ENCODE data around the gene ABCB10.

Gene ABCB10

DNA sequence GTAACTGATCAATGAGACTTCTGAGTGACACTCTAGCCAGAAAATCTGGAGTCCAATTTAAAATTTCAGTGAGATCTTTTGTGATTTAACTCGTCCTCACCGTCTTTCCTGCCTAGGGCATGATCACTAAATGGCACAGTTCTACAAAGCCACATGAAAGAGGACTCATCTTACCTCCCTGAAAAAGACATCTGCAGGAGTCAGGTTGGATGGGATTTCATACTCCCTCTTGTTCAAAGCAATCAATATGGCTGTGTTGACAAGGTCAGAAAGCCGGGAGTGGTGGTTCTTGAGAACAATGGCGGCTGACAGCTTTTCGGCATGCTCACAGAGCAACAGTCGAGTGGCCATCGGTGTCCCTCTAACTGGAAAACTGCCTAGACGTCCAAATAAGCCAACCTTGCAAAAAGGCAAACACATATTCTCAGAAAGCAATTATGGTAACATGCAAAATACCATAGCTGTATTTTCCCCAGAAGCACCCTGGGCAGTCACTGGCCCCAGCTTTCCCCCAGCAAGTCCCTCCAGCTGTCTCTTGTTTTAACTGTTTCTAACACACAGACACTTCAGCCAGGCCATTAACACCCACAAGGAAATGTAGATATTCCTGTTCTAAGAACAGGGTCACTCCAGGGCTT lies 88.0 kb downstream of the ABCB10 start:
- no peak overlapping the region for H3K4me3 ChIP-seq (ENCODE audit: low read depth, low read length)
- no peak for TF ChIP-seq CTCF (IDR thresholded peaks at IDR 0.05; ENCODE audit: low read depth, low read length)

- TF ChIP-seq CTCF (IDR thresholded peaks at IDR 0.05; ENCODE audit: low read depth, low read length), result no peak
- H3K4me3 ChIP-seq (ENCODE audit: low read depth, low read length), result no peak overlapping the region
These were observed 91.6 kb downstream of the ABCB10 start for GRCh38 chr1:229466887-229467286.
